GM12878 (cell line): Measurements from ENCODE around the gene STX16.

ENCODE experiments used
- CTCF ChIP-seq, 3 experiments: IDR thresholded peaks in 2 of 3; conservative IDR thresholded peaks in 1 of 3; 2 replicates each; pipeline ENCODE4 v1.5.1; 2011; ENCODE audit warnings: low read depth in 3 of 3, low read length in 3 of 3, mild to moderate bottlenecking in 3 of 3, control low read depth in 2 of 3, moderate library complexity in 2 of 3, inconsistent platforms in 1 of 3, mixed read lengths in 1 of 3; ENCODE audit not compliant: control insufficient read depth in 2 of 3, insufficient read depth in 1 of 3; ENCODE audit errors: extremely low read depth in 1 of 3
- IKZF2 ChIP-seq, 2 experiments: fragments of 450-650 bp; IDR thresholded peaks; 2 replicates each; pipeline ENCODE4 v1.6.1; 2017; ENCODE audit warnings: mild to moderate bottlenecking in 2 of 2, moderate library complexity in 2 of 2

DNA sequence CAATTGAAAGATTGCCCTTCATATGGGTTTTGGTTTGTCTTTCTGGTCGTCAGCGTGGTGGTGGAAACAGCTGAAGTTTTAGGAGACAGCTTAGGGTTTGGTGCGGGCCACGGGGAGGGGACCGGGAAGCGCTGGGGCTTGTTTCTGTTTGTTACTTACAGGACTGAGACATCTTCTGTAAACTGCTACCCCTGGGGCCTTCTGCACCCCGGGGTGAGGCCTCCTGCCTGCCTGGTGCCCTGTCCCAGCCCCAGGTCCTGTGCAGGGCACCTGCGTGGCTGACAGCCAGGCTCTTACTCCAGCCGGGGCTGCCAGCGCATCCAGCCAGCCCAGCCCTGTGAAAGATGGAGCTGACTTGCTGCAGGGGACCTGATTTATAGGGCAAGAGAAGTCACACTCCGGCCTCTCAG lies 64.3 kb downstream of the STX16 start:
- no peak for TF ChIP-seq IKZF2 (IDR thresholded peaks at IDR 0.05)
- TF ChIP-seq CTCF (IDR thresholded peaks at IDR 0.05 in 2 of 3, conservative IDR thresholded peaks at IDR 0.05 in 1 of 3; ENCODE audit: control insufficient read depth in 2 of 3, extremely low read depth in 1 of 3, insufficient read depth in 1 of 3, low read depth in 3 of 3, low read length in 3 of 3), result no peak
